Measurements from ENCODE around the gene MAP3K14.

DNA sequence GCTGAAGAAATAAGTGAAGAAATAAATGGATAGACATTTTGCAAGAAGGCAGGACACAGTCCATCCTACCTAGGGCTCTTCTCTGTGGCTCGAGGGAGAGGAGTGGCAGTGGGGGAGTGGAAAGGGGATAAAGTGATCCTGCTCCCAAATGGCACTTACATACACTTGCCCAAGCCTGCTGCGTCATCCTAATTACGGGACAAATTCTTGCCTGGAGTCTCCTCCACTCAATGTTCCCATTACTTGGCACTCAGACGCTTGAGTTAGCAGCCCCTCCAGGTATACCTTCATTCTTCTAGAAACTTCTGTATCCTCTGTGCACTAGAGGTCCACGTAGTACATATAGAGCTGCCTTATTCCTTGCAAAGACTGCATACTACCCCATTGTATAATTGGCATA is 15.7 kb upstream of the MAP3K14 start:
- TF ChIP-seq, protein P1, sequence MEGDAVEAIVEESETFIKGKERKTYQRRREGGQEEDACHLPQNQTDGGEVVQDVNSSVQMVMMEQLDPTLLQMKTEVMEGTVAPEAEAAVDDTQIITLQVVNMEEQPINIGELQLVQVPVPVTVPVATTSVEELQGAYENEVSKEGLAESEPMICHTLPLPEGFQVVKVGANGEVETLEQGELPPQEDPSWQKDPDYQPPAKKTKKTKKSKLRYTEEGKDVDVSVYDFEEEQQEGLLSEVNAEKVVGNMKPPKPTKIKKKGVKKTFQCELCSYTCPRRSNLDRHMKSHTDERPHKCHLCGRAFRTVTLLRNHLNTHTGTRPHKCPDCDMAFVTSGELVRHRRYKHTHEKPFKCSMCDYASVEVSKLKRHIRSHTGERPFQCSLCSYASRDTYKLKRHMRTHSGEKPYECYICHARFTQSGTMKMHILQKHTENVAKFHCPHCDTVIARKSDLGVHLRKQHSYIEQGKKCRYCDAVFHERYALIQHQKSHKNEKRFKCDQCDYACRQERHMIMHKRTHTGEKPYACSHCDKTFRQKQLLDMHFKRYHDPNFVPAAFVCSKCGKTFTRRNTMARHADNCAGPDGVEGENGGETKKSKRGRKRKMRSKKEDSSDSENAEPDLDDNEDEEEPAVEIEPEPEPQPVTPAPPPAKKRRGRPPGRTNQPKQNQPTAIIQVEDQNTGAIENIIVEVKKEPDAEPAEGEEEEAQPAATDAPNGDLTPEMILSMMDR (IDR thresholded peaks at IDR 0.05) = no peak
- no peak for TF ChIP-seq EZH2 (IDR thresholded peaks at IDR 0.05)

Measured in neural progenitor cell (in vitro differentiated cells).